Epithelial cell of proximal tubule (primary cell): ENCODE results near the gene SERPINF2. TPM values are rescaled to one million over a fixed set of nuclear protein-coding genes. Genes with fewer than 3 reads are reported as not detected.

Experiments
- DNase-seq: peaks from one replicate; pipeline ENCODE4 v3.0.0-alpha.2; 2011; ENCODE audit warnings: low read depth
- H3K4me3 ChIP-seq: 2 replicates; pipeline ENCODE4 v1.5.1; 2011; ENCODE audit warnings: low read depth, mild to moderate bottlenecking, low read length
- total RNA-seq: library from RNA; depleted of rRNA; stranded (reverse); fragments of >200 nt; gene quantifications from 2 replicates; pipeline ENCODE4 v1.2.3, GENCODE V29; 2015
- TF ChIP-seq, protein P1 (sequence below): conservative IDR thresholded peaks from 2 replicates; pipeline ENCODE4 v1.5.1; 2012; ENCODE audit warnings: low read depth, mild to moderate bottlenecking, low read length

Gene SERPINF2
- total RNA-seq, 1 donor from 2014 or later = 0.92 TPM

- DNase-seq = no peak
- TF ChIP-seq, protein P1, sequence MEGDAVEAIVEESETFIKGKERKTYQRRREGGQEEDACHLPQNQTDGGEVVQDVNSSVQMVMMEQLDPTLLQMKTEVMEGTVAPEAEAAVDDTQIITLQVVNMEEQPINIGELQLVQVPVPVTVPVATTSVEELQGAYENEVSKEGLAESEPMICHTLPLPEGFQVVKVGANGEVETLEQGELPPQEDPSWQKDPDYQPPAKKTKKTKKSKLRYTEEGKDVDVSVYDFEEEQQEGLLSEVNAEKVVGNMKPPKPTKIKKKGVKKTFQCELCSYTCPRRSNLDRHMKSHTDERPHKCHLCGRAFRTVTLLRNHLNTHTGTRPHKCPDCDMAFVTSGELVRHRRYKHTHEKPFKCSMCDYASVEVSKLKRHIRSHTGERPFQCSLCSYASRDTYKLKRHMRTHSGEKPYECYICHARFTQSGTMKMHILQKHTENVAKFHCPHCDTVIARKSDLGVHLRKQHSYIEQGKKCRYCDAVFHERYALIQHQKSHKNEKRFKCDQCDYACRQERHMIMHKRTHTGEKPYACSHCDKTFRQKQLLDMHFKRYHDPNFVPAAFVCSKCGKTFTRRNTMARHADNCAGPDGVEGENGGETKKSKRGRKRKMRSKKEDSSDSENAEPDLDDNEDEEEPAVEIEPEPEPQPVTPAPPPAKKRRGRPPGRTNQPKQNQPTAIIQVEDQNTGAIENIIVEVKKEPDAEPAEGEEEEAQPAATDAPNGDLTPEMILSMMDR = no peak
- peak overlapping the region; percentile 77 for H3K4me3 ChIP-seq
Observed at GRCh38 chr17:1713160-1713877, 29.4 kb upstream of the SERPINF2 start.

GRCh38 chr17:1713878-1714426, 28.7 kb upstream of the SERPINF2 start:
- H3K4me3 ChIP-seq = peak overlapping the region; percentile 77
- DNase-seq = no peak
- TF ChIP-seq, protein P1 = peak; percentile 61

DNA sequence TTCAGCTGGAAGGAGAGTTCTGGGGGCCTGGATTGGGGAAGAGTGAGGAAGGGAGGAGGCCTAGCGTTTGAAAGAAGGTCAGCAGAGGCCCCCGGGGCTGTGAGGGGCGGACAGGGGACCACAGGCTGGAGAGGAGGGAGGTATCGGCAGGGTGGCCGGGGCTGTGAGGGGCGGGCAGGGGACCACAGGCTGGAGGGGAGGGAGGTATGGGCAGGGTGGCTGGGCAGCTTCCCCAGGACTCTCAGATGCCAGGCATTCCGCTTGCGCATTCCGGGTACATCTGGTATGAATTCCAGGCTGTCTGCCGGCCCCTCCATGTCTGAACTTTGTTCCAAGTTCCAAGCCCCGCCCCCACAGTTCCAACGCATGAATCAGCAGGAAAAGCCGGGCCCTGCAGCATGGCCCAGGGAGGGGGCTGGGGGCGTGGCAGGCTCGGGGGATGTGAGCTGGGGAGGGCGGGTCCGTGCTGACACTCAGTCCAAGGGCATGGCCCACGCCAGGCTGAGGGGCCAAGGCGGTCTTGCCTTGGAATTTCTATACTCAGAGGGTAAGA, 28.2 kb upstream of the SERPINF2 start:
- DNase-seq = peak; percentile 68
- H3K4me3 ChIP-seq = peak overlapping the region; percentile 77
- TF ChIP-seq, protein P1 = no peak

DNA sequence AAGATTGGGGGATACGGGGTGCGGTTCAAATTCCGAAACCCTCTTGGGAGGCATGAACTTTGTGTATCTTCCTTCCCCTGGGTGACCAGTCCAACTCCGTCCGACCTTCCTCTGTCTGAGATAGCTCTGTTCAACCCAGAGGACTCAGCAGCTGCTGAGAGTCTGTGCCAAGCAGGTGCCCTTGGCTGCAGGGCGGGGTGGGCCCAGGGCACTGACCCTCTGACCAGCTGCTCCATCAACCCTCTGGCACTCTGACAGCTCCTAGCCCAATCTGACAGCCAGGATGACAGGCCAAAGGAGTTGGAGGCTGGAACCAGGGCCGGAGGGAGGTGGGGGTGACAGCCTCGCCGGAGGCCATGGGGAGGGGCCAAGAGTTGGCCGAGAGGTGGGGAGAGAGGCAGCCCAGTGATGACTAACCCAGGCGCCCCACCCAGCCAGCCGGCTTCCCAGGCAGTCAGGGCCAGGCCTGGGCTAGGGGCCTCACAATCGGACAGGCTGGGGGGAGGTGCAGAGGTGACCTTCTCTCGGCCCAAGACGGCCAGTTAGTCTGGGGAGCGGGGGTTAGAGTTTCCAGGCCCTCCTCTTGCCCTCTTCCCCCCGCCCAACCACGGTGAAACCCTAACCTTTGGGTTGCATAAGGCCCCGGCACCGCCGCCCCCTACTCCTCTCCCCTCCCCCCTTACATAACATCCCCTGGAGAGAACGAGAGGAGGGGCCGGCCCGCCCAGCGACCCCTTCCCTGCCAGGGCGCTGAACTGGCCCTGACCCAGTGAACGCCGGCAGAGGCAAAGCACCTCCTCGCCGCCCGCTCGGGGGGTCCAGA, 27.5 kb upstream of the SERPINF2 start:
- TF ChIP-seq, protein P1 = no peak
- no peak for DNase-seq
- peak overlapping the region; percentile 77 for H3K4me3 ChIP-seq

DNA sequence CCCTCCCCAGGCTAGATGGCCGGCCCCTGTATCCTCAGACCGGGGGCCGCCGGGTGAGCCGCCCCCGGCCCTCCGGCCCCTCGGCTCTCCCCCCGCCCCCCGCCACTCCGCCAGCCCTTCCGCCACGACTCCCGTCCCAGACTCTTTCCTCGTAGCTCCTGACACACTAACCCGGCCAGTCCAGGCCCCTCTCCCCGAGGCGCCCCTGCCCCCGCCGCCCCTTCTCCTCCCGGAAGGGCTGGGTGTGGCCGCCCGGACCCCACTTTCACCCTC, 26.9 kb upstream of the SERPINF2 start:
- TF ChIP-seq, protein P1 = no peak

DNA sequence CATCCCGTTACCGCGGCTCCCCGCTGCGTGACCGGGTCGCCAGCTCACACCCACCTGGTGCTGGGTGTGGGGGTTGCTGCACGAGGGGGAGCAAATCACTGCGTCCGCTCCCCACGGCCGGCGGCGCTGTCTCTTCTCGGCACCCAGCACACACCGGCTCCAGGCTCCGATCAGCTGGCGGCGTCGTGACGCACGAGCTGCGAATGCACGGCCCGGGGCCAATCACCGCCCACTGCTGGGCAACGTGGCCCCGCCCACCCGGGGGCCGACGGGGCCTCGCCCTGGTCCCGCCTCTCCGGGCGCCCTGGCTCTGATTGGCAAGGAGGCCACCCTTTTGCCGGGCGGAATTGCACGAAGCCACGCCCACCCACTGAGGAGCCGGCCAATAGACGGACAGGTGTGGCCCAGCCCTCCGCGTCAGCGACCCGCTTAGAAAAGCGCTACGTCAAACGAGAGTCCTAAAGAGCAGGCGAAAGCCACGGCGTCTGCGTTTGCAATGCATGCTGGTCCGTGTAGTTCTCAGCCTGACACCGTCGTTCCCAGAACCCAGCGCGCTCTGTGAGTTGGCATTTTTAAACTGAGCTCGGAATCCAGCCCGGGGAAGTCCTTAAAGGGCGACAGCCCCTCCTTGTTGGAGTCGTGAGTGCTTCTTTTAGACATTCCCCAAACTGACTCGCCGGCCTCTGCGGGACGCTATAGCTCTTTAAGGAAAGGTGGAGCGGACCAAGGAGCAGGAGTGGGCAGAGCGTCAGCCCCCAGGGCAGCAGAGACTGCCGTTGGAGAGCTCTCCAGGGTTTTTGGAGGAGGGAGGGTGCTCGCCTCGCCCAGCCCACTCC, 26.4 kb upstream of the SERPINF2 start:
- TF ChIP-seq, protein P1 = no peak
- H3K4me3 ChIP-seq = peak overlapping the region; percentile 91
- peak; percentile 98 for DNase-seq

More for the DNA sequence above, 26.9 kb upstream of the SERPINF2 start:
- peak overlapping the region; percentile 77 for H3K4me3 ChIP-seq
- no peak for DNase-seq
